Measurements from ENCODE around the gene GLMP. TPM values are rescaled to one million over a fixed set of nuclear protein-coding genes. Genes with fewer than 3 reads are reported as not detected.

The GLMP gene
- total RNA-seq, 4 donors from 2014 or later, result 43.3 to 56.1 (median 49.8) TPM

GRCh38 chr1:156276966-156277381 is 18.5 kb downstream of the GLMP start:
- intact Hi-C loops (cut with DNase I), result no loop called here
- TF ChIP-seq POLR2A (IDR thresholded peaks at IDR 0.05), result no peak
- TF ChIP-seq, protein P1, sequence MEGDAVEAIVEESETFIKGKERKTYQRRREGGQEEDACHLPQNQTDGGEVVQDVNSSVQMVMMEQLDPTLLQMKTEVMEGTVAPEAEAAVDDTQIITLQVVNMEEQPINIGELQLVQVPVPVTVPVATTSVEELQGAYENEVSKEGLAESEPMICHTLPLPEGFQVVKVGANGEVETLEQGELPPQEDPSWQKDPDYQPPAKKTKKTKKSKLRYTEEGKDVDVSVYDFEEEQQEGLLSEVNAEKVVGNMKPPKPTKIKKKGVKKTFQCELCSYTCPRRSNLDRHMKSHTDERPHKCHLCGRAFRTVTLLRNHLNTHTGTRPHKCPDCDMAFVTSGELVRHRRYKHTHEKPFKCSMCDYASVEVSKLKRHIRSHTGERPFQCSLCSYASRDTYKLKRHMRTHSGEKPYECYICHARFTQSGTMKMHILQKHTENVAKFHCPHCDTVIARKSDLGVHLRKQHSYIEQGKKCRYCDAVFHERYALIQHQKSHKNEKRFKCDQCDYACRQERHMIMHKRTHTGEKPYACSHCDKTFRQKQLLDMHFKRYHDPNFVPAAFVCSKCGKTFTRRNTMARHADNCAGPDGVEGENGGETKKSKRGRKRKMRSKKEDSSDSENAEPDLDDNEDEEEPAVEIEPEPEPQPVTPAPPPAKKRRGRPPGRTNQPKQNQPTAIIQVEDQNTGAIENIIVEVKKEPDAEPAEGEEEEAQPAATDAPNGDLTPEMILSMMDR (IDR thresholded peaks at IDR 0.05), result no peak
- no peaks in the 10 kb centered on the region for H3K27me3 ChIP-seq
- WGBS, 2 donors, result 76 to 86% methylated on average over 6 of the region's 6 CpGs
- no peak for DNase-seq
- no peak overlapping the region for H3K27ac ChIP-seq
- H3K4me1 ChIP-seq, result peaks cover 9 to 10% of the 10 kb centered on the region in 2 donors
- H3K9me3 ChIP-seq, result no peaks in the 10 kb centered on the region
- H3K36me3 ChIP-seq, result peaks cover 64 to 67% of the 10 kb centered on the region in 2 donors
- no peak overlapping the region for H3K4me3 ChIP-seq (replicated peaks in 1 of 3)

DNA sequence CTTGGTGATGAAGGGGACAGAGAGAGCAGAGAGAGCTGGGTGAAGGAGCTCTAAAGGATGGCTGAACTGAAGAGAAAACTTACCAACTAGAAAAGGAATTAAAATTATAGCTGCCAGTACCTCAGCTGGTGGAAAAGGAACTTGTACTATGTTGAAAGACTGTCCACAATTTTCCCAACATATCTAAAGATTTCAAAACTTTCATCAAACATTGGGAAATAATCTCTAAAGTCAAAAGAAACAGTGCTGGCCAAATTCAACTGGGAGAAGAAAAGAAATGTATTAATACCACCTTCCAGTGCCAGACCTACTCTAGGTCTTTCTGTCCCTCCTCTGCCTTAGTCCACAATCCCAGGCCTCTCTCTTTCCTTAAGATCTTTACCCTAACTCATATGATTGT is 18.9 kb downstream of the GLMP start:
- H3K27ac ChIP-seq, result no peak overlapping the region
- no peak overlapping the region for H3K4me3 ChIP-seq (replicated peaks in 1 of 3)
- peaks cover 4 to 7% of the 10 kb centered on the region in 2 donors for H3K4me1 ChIP-seq
- intact Hi-C loops (cut with DNase I), result no loop called here
- no peaks in the 10 kb centered on the region for H3K9me3 ChIP-seq
- DNase-seq, result no peak
- peaks cover 68 to 71% of the 10 kb centered on the region in 2 donors for H3K36me3 ChIP-seq
- TF ChIP-seq, protein P1 (IDR thresholded peaks at IDR 0.05), result no peak
- no peak for TF ChIP-seq POLR2A (IDR thresholded peaks at IDR 0.05)
- H3K27me3 ChIP-seq, result no peaks in the 10 kb centered on the region

GRCh38 chr1:156270314-156270713 is 25.2 kb downstream of the GLMP start:
- DNase-seq, result no peak
- Histone ChIP-seq H3K9me3 (no peaks in the 10 kb centered on the region), H3K4me1 (no peaks in the 10 kb centered on the region), H3K4me3 (replicated peaks in 1 of 3) (no peak overlapping the region), H3K27me3 (no peaks in the 10 kb centered on the region), H3K36me3 (peaks cover 71 to 80% of the 10 kb centered on the region in 2 donors), H3K27ac (no peak overlapping the region)
- 92 to 97% methylated on average over 2 to 3 of the region's 3 CpGs for WGBS, 2 donors
- no peak for TF ChIP-seq POLR2A (IDR thresholded peaks at IDR 0.05)
- TF ChIP-seq, protein P1 (IDR thresholded peaks at IDR 0.05), result no peak
- intact Hi-C loops (cut with DNase I), result no loop called here

- TF ChIP-seq POLR2A (IDR thresholded peaks at IDR 0.05), result no peak
Measured at GRCh38 chr1:156268336-156268735, 27.1 kb downstream of the GLMP start.

DNA sequence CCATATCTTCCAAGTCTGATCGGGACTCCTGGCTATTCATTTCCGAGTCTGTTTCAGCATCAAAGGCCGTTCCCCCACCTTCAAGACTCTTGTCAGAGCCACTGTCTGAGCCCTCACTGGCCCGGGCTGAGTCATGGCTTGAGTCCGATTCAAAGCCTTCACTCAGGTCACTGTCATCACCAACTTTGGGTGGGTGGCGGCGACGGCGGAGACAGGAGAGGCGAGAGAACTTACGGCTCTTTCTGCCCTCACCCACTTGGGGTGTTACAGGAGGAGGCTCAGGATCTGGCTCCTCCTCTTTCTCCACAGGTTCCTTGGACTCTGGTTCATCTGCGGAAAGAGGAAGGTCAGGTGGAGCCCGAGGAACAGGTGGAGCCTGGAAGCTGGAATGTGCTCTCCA is 29.4 kb downstream of the GLMP start:
- Histone ChIP-seq H3K9me3 (no peaks in the 10 kb centered on the region), H3K36me3 (peaks cover 61 to 71% of the 10 kb centered on the region in 2 donors), H3K4me3 (replicated peaks in 1 of 3) (no peak overlapping the region), H3K27ac (no peak overlapping the region), H3K4me1 (no peaks in the 10 kb centered on the region), H3K27me3 (no peaks in the 10 kb centered on the region)
- intact Hi-C loops (cut with DNase I), result no loop called here
- 93 to 96% methylated on average over 13 of the region's 13 CpGs for WGBS, 2 donors
- DNase-seq, result no peak
- TF ChIP-seq, protein P1 (IDR thresholded peaks at IDR 0.05), result no peak
- TF ChIP-seq POLR2A (IDR thresholded peaks at IDR 0.05), result no peak

More at GRCh38 chr1:156268336-156268735, 27.1 kb downstream of the GLMP start:
- DNase-seq, result no peak
- WGBS, 2 donors, result 95 to 96% methylated on average over 4 of the region's 4 CpGs
- H3K9me3 ChIP-seq, result no peaks in the 10 kb centered on the region
- H3K4me1 ChIP-seq, result no peaks in the 10 kb centered on the region
- intact Hi-C loops (cut with DNase I), result no loop called here
- no peaks in the 10 kb centered on the region for H3K27me3 ChIP-seq
- peaks cover 65 to 70% of the 10 kb centered on the region in 2 donors for H3K36me3 ChIP-seq
- H3K4me3 ChIP-seq (replicated peaks in 1 of 3), result no peak overlapping the region
- no peak overlapping the region for H3K27ac ChIP-seq

DNA sequence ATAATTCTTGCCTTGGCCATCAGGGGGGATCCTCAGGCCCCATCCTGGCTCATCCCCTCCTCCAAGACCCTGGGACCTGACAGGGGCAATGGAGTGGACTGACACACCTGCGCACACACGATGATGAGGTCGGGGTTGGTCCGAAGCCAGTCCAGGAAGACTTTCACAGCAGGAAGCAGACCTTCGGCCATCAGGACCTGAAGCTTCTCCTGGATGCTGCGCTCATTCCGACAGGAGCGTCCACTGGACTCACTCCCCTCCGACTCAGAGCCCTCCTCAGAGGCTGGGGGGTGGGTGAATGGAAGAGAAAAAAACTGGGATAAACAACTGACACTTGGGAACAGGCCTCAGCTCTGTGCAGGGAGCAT is 32.2 kb downstream of the GLMP start:
- Histone ChIP-seq H3K27ac (no peak overlapping the region), H3K36me3 (peaks cover 82 to 85% of the 10 kb centered on the region in 2 donors), H3K4me1 (no peaks in the 10 kb centered on the region), H3K4me3 (replicated peaks in 1 of 3) (no peak overlapping the region), H3K9me3 (no peaks in the 10 kb centered on the region), H3K27me3 (no peaks in the 10 kb centered on the region)
- intact Hi-C loops (cut with DNase I), result no loop called here
- TF ChIP-seq, protein P1 (IDR thresholded peaks at IDR 0.05), result no peak
- no peak for TF ChIP-seq POLR2A (IDR thresholded peaks at IDR 0.05)
- 91 to 95% methylated on average over 9 of the region's 9 CpGs for WGBS, 2 donors
- DNase-seq, result no peak

Measured in thyroid gland (tissue), 4 donors.